ENCODE measurements around the gene OR52I1. TPM values are rescaled to one million over a fixed set of nuclear protein-coding genes. Genes with fewer than 3 reads are reported as not detected.

The OR52I1 gene
- polyA plus RNA-seq, 2 of the 4 experiments (the other 2 are of a cell fraction) = not detected

DNA sequence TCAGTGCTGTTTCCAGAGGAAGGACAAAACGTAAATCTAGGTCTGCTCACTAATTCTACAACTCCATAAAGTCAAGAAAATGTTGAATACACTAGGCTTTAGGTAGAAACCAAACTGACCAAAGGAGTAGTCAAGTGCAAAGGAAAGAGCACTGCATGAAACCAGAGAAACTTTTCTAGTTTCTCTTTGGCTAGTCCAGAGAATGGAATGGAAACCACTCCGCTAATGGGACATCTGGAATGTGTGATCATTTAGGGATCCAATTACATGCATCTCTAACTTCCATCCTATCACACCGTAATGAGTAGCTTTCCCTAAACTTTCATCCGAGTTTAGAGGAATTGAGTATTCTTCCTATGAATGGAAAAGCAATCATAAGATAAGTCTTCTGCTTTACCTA is 46.4 kb upstream of the OR52I1 start:
- POLR2A ChIA-PET = no interaction called here
- CTCF ChIA-PET = interaction anchor here (1.0 to 2.4 kb wide), 2 partner anchors 360 to 365 kb away, joined by 3 to 11 read pairs; no protein-coding TSS in a partner anchor
- Histone ChIP-seq H3K27ac (peak overlapping the region in 1 of 2 experiments; percentile 1; a peak in 1 of 6 replicates), H3K9me3 (no peaks in the 10 kb centered on the region), H3K4me3 (no peak overlapping the region), H3K4me1 (peaks cover 14% of the 10 kb centered on the region; the same call in 2 of the 3 replicates), H3K4me2 (peak overlapping the region; percentile 50)
- WGBS (ENCODE audit: missing lambda C conversion rate) = 66% methylated on average over 4 of the region's 4 CpGs
- DNase-seq (ENCODE audit: low read depth in 1 of 2, low spot score in 1 of 2) = no peak
- no peak for ATAC-seq
- TF ChIP-seq, protein P1, sequence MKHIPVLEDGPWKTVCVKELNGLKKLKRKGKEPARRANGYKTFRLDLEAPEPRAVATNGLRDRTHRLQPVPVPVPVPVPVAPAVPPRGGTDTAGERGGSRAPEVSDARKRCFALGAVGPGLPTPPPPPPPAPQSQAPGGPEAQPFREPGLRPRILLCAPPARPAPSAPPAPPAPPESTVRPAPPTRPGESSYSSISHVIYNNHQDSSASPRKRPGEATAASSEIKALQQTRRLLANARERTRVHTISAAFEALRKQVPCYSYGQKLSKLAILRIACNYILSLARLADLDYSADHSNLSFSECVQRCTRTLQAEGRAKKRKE (CRISPR knock-in tag; IDR thresholded peaks at IDR 0.05; ENCODE audit: low read depth) = no peak
- no peak for FAIRE-seq

DNA sequence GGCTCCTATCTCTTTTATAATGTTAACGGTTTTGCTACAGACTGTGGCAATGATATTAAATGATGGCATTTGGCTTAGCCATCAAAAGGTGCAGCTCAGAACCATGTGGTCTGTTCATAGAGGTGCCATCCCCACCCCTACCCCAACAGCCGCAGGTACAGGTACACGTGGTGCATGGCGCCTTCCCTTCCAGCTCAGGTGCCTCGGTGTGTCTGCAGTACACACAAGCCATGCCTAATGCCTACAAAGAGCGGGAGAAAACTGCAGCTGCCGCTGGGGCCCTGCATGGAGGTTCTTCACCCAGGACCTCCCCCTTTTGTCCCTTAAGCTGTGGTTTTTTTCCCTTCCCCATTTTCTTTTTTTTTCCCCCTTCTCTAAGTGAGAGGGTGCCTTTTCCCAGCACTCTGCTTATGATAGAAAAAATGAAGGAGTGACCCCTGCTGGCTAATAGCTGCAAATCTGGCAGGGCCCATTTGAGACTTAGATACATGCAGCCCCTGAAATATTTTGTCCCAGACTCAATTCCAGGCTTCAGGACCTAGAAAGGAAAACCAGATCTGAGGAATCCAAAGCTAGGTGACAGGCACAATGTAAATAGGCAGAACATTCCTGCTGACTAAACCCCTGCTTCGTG is 42.4 kb upstream of the OR52I1 start:
- no peak for FAIRE-seq
- ChIA-PET CTCF (interaction anchor here (0.6 to 4.4 kb wide), 5 partner anchors 12 to 812 kb away, joined by 3 to 31 read pairs (median 5); no protein-coding TSS in a partner anchor), POLR2A (no interaction called here)
- no peak for TF ChIP-seq EP300 (IDR thresholded peaks at IDR 0.05)
- 0 out of 3 replicates have a peak, but pooled peaks have one; percentile 25 for TF ChIP-seq SMC3 (IDR thresholded peaks at IDR 0.05)
- TF ChIP-seq, protein P2, sequence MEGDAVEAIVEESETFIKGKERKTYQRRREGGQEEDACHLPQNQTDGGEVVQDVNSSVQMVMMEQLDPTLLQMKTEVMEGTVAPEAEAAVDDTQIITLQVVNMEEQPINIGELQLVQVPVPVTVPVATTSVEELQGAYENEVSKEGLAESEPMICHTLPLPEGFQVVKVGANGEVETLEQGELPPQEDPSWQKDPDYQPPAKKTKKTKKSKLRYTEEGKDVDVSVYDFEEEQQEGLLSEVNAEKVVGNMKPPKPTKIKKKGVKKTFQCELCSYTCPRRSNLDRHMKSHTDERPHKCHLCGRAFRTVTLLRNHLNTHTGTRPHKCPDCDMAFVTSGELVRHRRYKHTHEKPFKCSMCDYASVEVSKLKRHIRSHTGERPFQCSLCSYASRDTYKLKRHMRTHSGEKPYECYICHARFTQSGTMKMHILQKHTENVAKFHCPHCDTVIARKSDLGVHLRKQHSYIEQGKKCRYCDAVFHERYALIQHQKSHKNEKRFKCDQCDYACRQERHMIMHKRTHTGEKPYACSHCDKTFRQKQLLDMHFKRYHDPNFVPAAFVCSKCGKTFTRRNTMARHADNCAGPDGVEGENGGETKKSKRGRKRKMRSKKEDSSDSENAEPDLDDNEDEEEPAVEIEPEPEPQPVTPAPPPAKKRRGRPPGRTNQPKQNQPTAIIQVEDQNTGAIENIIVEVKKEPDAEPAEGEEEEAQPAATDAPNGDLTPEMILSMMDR (IDR thresholded peaks at IDR 0.05) = peak; percentile 32; the same call in 1 of the 3 replicates
- no peak for TF ChIP-seq FOSL2 (IDR thresholded peaks at IDR 0.05)
- TF ChIP-seq FOSL2 (CRISPR knock-in tag; IDR thresholded peaks at IDR 0.05) = no peak
- peak in 1 of 2 experiments; percentile 34; a peak in 2 of 5 replicates for TF ChIP-seq RAD21 (conservative IDR thresholded peaks at IDR 0.05 in 1 of 2, IDR thresholded peaks at IDR 0.05 in 1 of 2)
- no peak for TF ChIP-seq NPAS2 (CRISPR knock-in tag; IDR thresholded peaks at IDR 0.05; ENCODE audit: borderline replicate concordance)
- no peaks in the 10 kb centered on the region for H3K9me3 ChIP-seq
- ATAC-seq = peak; percentile 73 to 87; a peak in 5 of 6 replicates
- H3K27ac ChIP-seq = no peak overlapping the region
- no peak overlapping the region for H3K4me3 ChIP-seq
- 63% methylated on average over 8 of the region's 8 CpGs for WGBS (ENCODE audit: missing lambda C conversion rate)
- peaks cover 13% of the 10 kb centered on the region; the same call in 2 of the 3 replicates for H3K4me1 ChIP-seq
- DNase-seq (ENCODE audit: low read depth in 1 of 2, low spot score in 1 of 2) = peak in 1 of 2 experiments; percentile 19
- H3K4me2 ChIP-seq = no peak overlapping the region

DNA sequence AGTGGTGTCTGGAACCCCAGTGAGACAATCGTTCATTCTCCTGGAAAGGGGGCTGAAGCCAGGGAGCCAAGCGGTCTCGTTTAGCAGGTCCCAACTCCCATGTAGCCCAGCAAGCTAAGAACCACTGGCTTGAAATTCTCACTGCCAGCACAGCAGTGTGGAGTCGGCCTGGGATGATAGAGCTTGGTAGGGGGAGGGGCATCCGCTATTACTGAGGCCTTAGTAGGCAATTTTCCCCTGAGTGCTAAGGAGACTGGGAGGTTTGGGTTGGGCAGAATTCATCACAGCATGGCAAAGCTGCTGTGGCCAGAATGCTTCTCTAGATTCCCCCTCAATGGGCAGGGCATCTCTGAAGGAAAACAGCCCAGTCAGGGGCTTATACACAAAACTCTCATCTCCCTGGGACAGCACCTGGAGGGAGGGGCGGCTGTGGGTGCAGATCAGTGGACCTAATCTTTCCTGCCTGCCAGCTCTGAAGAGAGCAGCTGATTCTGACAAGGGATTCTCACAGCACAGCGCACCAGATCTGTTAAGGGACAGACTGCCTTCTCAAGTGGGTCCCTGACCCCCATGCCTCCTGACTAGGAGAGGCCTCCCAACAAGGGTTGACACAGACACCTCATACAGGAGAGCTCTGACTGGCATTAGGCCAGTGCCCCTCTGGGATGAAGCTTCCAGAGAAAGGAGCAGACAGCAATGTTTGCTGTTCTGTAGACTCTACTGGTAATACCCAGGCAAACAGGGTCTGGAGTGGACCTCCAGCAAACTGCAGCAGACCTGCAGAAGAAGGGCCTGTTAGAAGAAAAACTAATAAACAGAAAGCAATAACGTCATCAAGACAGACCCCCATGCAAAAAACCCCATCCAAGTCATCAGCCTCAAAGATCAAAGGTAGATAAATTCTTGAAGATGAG is 34.1 kb upstream of the OR52I1 start:
- CTCF ChIA-PET = interaction anchor here (1.1 to 2.4 kb wide), 2 partner anchors 19 to 372 kb away, joined by 4 to 8 read pairs; no protein-coding TSS in a partner anchor
- 8% methylated on average over 8 of the region's 8 CpGs for WGBS (ENCODE audit: missing lambda C conversion rate)
- no peak overlapping the region for H3K4me2 ChIP-seq
- H3K27ac ChIP-seq = no peak overlapping the region
- no peak overlapping the region for H3K4me3 ChIP-seq
- H3K4me1 ChIP-seq = no peaks in the 10 kb centered on the region
- no peak for ATAC-seq
- POLR2A ChIA-PET = no interaction called here
- H3K9me3 ChIP-seq = no peaks in the 10 kb centered on the region
- no peak for FAIRE-seq
- DNase-seq (ENCODE audit: low read depth in 1 of 2, low spot score in 1 of 2) = no peak
- TF ChIP-seq, protein P3, sequence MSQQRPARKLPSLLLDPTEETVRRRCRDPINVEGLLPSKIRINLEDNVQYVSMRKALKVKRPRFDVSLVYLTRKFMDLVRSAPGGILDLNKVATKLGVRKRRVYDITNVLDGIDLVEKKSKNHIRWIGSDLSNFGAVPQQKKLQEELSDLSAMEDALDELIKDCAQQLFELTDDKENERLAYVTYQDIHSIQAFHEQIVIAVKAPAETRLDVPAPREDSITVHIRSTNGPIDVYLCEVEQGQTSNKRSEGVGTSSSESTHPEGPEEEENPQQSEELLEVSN (IDR thresholded peaks at IDR 0.05; ENCODE audit: borderline replicate concordance, low read depth) = no peak
- TF ChIP-seq CEBPB (IDR thresholded peaks at IDR 0.05) (no peak), HOXA7 (CRISPR knock-in tag; IDR thresholded peaks at IDR 0.05) (no peak), BHLHE40 (IDR thresholded peaks at IDR 0.05; ENCODE audit: low read depth, low read length) (no peak), HDAC2 (IDR thresholded peaks at IDR 0.05) (no peak), ZNF302 (CRISPR knock-in tag; IDR thresholded peaks at IDR 0.05) (no peak), RARB (CRISPR knock-in tag; IDR thresholded peaks at IDR 0.05) (no peak), CBX2 (IDR thresholded peaks at IDR 0.05; ENCODE audit: borderline replicate concordance, low read depth) (no peak), ZFP36 (IDR thresholded peaks at IDR 0.05; ENCODE audit: borderline replicate concordance, partially characterized antibody) (no peak), JUNB (IDR thresholded peaks at IDR 0.05) (no peak), CHD2 (IDR thresholded peaks at IDR 0.05; ENCODE audit: low read length, partially characterized antibody) (no peak), TFCP2L1 (CRISPR knock-in tag; IDR thresholded peaks at IDR 0.05) (no peak), POLR2A (IDR thresholded peaks at IDR 0.05; ENCODE audit: low read length) (no peak)
- TF ChIP-seq, protein P4, sequence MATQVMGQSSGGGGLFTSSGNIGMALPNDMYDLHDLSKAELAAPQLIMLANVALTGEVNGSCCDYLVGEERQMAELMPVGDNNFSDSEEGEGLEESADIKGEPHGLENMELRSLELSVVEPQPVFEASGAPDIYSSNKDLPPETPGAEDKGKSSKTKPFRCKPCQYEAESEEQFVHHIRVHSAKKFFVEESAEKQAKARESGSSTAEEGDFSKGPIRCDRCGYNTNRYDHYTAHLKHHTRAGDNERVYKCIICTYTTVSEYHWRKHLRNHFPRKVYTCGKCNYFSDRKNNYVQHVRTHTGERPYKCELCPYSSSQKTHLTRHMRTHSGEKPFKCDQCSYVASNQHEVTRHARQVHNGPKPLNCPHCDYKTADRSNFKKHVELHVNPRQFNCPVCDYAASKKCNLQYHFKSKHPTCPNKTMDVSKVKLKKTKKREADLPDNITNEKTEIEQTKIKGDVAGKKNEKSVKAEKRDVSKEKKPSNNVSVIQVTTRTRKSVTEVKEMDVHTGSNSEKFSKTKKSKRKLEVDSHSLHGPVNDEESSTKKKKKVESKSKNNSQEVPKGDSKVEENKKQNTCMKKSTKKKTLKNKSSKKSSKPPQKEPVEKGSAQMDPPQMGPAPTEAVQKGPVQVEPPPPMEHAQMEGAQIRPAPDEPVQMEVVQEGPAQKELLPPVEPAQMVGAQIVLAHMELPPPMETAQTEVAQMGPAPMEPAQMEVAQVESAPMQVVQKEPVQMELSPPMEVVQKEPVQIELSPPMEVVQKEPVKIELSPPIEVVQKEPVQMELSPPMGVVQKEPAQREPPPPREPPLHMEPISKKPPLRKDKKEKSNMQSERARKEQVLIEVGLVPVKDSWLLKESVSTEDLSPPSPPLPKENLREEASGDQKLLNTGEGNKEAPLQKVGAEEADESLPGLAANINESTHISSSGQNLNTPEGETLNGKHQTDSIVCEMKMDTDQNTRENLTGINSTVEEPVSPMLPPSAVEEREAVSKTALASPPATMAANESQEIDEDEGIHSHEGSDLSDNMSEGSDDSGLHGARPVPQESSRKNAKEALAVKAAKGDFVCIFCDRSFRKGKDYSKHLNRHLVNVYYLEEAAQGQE (IDR thresholded peaks at IDR 0.05) = no peak
- TF ChIP-seq, protein P2 (IDR thresholded peaks at IDR 0.05) = no peak
